Measurements from ENCODE around the gene SLC16A13. TPM values are rescaled to one million over a fixed set of nuclear protein-coding genes. Genes with fewer than 3 reads are reported as not detected.

The SLC16A13 gene
- total RNA-seq, 2 donors from 2014 or later: 11.7 to 19.1 TPM

DNA sequence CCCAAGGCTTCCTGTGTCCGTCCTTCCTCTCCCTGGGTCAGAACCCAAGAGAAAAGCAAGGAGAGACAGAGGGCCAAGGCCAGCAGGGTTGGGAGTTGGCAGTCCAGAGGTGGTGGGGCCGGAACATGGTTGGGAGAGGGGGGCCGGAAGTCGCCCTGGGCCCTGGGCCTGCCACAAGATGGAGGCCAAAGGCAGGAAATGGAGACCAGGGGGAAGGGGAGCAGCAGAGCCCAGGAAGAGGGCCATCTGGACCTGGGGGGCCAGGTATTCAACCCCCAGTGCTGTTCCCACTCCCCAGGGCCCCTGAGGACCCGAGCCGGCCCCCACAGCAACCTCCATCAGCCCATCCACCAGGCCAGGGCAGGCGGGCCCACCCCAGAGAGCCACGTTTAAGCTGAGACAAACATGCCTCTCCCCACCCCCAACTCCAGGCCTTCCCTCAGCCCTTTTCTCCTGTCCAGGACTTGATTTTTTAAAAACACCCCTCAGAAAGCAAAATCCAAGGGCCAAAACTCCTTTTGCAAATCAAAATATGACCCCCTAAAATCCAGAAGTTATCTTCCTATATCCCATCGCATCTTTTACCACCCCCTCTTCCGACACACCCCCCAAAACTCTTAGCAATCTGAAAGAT, 17.4 kb upstream of the SLC16A13 start:
- peaks cover 8% of the 10 kb centered on the region for H3K36me3 Mint-ChIP-seq
- peak overlapping the region; percentile 99 for H3K4me3 Mint-ChIP-seq
- peaks cover 72 to 74% of the 10 kb centered on the region in 2 donors for H3K4me1 Mint-ChIP-seq (ENCODE audit: low read depth in 2 of 2)
- ATAC-seq: no peak
- DNase-seq (ENCODE audit: low spot score): no peak
- no peaks in the 10 kb centered on the region for H3K27me3 Mint-ChIP-seq
- H3K27ac Mint-ChIP-seq: peak overlapping the region; percentile 98 to 99
- no peaks in the 10 kb centered on the region for H3K9me3 Mint-ChIP-seq

- DNase-seq (ENCODE audit: low spot score) (no peak), ATAC-seq (no peak)
- H3K27me3 Mint-ChIP-seq: no peaks in the 10 kb centered on the region
- no peaks in the 10 kb centered on the region for H3K9me3 Mint-ChIP-seq
- peaks cover 69 to 72% of the 10 kb centered on the region in 2 donors for H3K4me1 Mint-ChIP-seq (ENCODE audit: low read depth in 2 of 2)
- H3K4me3 Mint-ChIP-seq: no peak overlapping the region
- H3K36me3 Mint-ChIP-seq: peaks cover under 1% of the 10 kb centered on the region
- peak overlapping the region; percentile 65 to 99 for H3K27ac Mint-ChIP-seq
Observed at GRCh38 chr17:7019367-7019766, 16.4 kb upstream of the SLC16A13 start.

DNA sequence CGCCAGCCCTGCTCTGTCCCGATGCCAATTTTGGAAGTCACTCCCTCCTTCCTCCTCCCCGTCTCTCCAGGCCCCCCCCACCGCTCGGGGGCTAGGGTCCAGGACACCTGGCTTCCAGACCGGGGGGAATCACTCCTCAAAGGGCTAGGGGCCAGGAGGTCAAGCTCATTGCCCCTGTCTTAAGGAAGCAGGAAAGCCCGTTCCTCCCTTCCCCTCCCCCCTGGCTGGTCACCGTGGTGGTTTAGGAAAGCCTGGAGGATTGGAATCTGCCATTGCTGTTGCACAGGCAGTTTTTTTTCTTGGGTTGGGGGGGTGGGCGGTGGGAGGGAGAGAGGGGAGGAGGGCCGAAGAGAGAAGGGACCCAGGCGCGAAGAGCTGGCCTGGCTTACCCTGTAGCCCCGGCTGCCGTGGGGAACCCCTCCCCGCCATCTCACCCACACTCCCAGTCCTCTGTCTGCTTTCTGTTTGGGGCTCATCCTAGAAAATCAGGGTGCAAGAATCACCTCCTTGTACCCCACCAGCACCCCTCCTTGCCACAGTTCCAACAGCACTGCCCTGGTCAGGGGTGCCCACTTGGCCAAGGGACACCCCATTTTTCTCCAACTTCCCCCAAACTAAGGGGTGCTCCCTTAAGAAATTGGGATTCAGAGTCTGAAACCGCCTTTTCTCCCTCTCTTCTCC, 15.8 kb upstream of the SLC16A13 start:
- DNase-seq (ENCODE audit: low spot score): no peak
- H3K36me3 Mint-ChIP-seq: no peaks in the 10 kb centered on the region
- H3K27ac Mint-ChIP-seq: peak overlapping the region; percentile 65 to 74
- no peaks in the 10 kb centered on the region for H3K9me3 Mint-ChIP-seq
- H3K4me3 Mint-ChIP-seq: no peak overlapping the region
- ATAC-seq: no peak
- H3K4me1 Mint-ChIP-seq (ENCODE audit: low read depth in 2 of 2): peaks cover 68 to 71% of the 10 kb centered on the region in 2 donors
- no peaks in the 10 kb centered on the region for H3K27me3 Mint-ChIP-seq

DNA sequence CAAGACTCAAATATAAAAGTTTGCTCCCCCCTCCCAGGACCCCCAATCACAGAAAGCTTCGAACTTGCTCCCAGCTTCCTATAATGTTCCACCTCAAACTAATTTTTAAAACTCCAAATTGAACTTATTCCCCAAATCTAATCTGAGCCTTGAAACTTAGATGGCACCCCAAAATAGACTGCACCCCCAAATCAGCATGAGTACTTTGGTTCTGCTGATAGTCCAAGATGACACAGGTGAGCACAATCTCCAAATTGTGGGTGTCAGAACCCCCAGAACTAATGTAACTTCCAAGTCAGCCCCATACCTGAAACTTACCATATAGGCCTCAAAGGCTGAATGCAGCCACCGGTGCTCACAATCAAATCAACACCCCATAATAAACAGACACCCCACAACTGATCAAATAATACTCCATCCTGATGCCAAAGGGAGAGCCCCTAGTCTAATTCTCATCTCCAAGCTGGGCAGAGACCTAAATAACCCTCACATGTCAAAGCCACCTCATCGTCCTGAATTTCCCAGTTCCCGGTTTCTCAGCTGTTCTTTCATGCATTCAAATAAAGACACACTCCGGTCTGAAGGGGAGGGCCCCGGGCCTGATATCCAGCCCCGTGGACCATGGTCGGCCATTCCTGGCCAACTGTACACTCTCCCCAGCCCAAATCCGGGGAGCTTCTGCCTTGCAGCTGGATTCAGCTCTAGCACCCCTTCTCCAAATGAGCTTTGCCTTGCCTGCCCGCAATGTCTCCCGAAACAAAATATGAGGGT, 14.7 kb upstream of the SLC16A13 start:
- ATAC-seq: no peak
- H3K36me3 Mint-ChIP-seq: no peaks in the 10 kb centered on the region
- DNase-seq (ENCODE audit: low spot score): no peak
- H3K27ac Mint-ChIP-seq: peak overlapping the region; percentile 19 to 74
- no peaks in the 10 kb centered on the region for H3K27me3 Mint-ChIP-seq
- H3K4me1 Mint-ChIP-seq (ENCODE audit: low read depth in 2 of 2): peaks cover 57 to 63% of the 10 kb centered on the region in 2 donors
- H3K9me3 Mint-ChIP-seq: no peaks in the 10 kb centered on the region
- peak overlapping the region; percentile 80 for H3K4me3 Mint-ChIP-seq

DNA sequence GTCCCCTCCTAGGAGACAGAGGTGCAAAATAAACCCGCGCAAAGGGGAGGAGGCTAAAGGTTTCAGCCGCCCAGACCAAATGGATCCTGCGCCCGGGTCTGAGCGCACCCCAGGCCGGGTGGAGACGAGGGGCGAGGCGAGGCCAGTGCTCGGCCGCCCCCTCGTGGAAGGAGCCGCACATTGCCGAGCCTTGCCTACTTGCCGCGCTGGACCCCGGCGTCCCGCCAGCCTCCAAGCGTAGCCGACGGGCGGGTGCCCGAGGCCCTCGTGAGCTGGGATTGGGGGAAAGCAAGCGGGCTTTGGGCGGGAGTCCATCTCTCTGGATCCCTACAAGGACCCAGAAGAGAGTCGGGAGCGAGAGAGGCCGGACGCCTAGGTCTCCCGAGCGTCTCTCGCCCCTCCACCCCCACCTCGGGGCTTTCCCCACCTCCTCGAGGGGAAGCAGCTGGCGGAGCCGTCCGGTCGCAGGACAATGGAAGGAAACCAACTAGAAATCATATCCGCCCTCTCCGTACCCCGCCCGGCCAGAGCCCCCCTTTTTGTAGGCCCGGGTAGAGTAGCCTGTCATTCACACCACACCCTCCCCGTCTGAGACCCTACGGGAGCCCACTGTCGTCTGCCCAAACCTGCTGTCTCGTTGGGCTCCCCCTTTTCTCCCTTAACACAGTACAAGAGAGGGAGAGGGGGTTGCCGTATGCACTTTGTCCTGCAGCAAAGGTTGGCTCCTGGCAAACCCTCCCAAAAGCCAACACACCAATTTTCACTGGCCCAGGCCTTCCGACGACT, 13.6 kb upstream of the SLC16A13 start:
- Mint-ChIP-seq H3K36me3 (no peaks in the 10 kb centered on the region), H3K9me3 (no peaks in the 10 kb centered on the region), H3K27me3 (no peaks in the 10 kb centered on the region), H3K4me1 (ENCODE audit: low read depth in 2 of 2) (peaks cover 49 to 56% of the 10 kb centered on the region in 2 donors), H3K27ac (peak overlapping the region; percentile 74 to 90), H3K4me3 (peak overlapping the region; percentile 80)
- ATAC-seq (peak; percentile 80 to 84), DNase-seq (ENCODE audit: low spot score) (peak; percentile 87)

- H3K9me3 Mint-ChIP-seq: no peaks in the 10 kb centered on the region
- no peaks in the 10 kb centered on the region for H3K27me3 Mint-ChIP-seq
- DNase-seq (ENCODE audit: low spot score) (no peak), ATAC-seq (no peak)
- H3K4me3 Mint-ChIP-seq: peak within 1 kb of the TSS; percentile 80
- H3K36me3 Mint-ChIP-seq: no peaks in the 10 kb centered on the region
- H3K27ac Mint-ChIP-seq: peak within 1 kb of the TSS; percentile 74 to 90
- peaks cover 47 to 53% of the 10 kb centered on the region in 2 donors for H3K4me1 Mint-ChIP-seq (ENCODE audit: low read depth in 2 of 2)
Observed at GRCh38 chr17:7022781-7023571, 12.8 kb upstream of the SLC16A13 start, which contains the start of gene BCL6B. TSS of gene BCL6B (plus strand) at chr17:7023050. CDS start at chr17:7023672, 622 bp downstream.

- ATAC-seq: peak; percentile 89 to 94
- H3K4me1 Mint-ChIP-seq (ENCODE audit: low read depth in 2 of 2): peaks cover 49 to 55% of the 10 kb centered on the region in 2 donors
- H3K27me3 Mint-ChIP-seq: no peaks in the 10 kb centered on the region
- peak overlapping the region; percentile 74 to 90 for H3K27ac Mint-ChIP-seq
- H3K9me3 Mint-ChIP-seq: no peaks in the 10 kb centered on the region
- H3K36me3 Mint-ChIP-seq: no peaks in the 10 kb centered on the region
- peak; percentile 96 for DNase-seq (ENCODE audit: low spot score)
- H3K4me3 Mint-ChIP-seq: peak overlapping the region; percentile 80
Observed at GRCh38 chr17:7023576-7024401, 12.0 kb upstream of the SLC16A13 start.

- DNase-seq (ENCODE audit: low spot score): no peak
- Mint-ChIP-seq H3K27ac (peak overlapping the region in 1 of 2 donors; percentile 68), H3K4me3 (no peak overlapping the region), H3K4me1 (ENCODE audit: low read depth in 2 of 2) (peaks cover 51 to 58% of the 10 kb centered on the region in 2 donors), H3K27me3 (no peaks in the 10 kb centered on the region), H3K36me3 (no peaks in the 10 kb centered on the region), H3K9me3 (no peaks in the 10 kb centered on the region)
- no peak for ATAC-seq
Observed at GRCh38 chr17:7024402-7024785, 11.4 kb upstream of the SLC16A13 start.

- Mint-ChIP-seq H3K27ac (peak overlapping the region in 1 of 2 donors; percentile 68), H3K36me3 (no peaks in the 10 kb centered on the region), H3K4me1 (ENCODE audit: low read depth in 2 of 2) (peaks cover 58 to 62% of the 10 kb centered on the region in 2 donors)
Observed at GRCh38 chr17:7025245-7025644, 10.6 kb upstream of the SLC16A13 start.

DNA sequence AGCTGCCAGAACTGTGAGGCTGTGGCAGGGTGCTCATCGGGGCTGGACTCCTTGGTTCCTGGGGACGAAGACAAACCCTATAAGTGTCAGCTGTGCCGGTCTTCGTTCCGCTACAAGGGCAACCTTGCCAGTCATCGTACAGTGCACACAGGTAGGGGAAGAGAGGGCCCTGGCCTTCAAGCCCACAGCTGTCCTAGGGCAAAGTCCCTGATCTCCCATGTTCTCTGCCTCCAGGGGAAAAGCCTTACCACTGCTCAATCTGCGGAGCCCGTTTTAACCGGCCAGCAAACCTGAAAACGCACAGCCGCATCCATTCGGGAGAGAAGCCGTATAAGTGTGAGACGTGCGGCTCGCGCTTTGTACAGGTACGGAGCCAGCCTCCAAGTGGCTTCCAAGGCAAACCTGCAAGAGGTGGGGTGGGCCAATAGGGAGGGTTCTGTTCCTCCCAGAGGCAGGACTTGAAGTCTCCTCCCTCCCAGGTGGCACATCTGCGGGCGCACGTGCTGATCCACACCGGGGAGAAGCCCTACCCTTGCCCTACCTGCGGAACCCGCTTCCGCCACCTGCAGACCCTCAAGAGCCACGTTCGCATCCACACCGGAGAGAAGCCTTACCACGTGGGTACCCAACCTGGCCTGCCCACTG, 9.2 kb upstream of the SLC16A13 start:
- DNase-seq (ENCODE audit: low spot score) (no peak), ATAC-seq (no peak)
- Mint-ChIP-seq H3K36me3 (no peaks in the 10 kb centered on the region), H3K9me3 (no peaks in the 10 kb centered on the region), H3K4me3 (no peak overlapping the region), H3K27me3 (no peaks in the 10 kb centered on the region), H3K4me1 (ENCODE audit: low read depth in 2 of 2) (peaks cover 52 to 56% of the 10 kb centered on the region in 2 donors), H3K27ac (peak overlapping the region in 1 of 2 donors; percentile 62)

More at GRCh38 chr17:7025245-7025644, 10.6 kb upstream of the SLC16A13 start:
- H3K9me3 Mint-ChIP-seq: no peaks in the 10 kb centered on the region
- ATAC-seq: no peak
- H3K4me3 Mint-ChIP-seq: no peak overlapping the region
- no peaks in the 10 kb centered on the region for H3K27me3 Mint-ChIP-seq
- DNase-seq (ENCODE audit: low spot score): no peak

DNA sequence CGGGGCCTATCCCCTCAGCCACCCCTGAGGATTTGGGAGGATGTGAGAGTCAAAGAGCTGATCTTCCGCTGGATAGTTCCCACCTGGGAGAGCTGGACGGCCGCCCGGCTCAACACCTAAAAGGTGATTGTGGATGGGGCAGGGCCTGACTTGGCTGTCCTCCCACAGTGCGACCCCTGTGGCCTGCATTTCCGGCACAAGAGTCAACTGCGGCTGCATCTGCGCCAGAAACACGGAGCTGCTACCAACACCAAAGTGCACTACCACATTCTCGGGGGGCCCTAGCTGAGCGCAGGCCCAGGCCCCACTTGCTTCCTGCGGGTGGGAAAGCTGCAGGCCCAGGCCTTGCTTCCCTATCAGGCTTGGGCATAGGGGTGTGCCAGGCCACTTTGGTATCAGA, 8.5 kb upstream of the SLC16A13 start:
- ATAC-seq (no peak), DNase-seq (ENCODE audit: low spot score) (no peak)
- no peak overlapping the region for H3K4me3 Mint-ChIP-seq
- peaks cover 54 to 56% of the 10 kb centered on the region in 2 donors for H3K4me1 Mint-ChIP-seq (ENCODE audit: low read depth in 2 of 2)
- H3K27me3 Mint-ChIP-seq: no peaks in the 10 kb centered on the region
- peak overlapping the region in 1 of 2 donors; percentile 57 for H3K27ac Mint-ChIP-seq
- H3K9me3 Mint-ChIP-seq: no peaks in the 10 kb centered on the region
- H3K36me3 Mint-ChIP-seq: no peaks in the 10 kb centered on the region

- Mint-ChIP-seq H3K27ac (peak overlapping the region; percentile 40 to 70), H3K9me3 (no peaks in the 10 kb centered on the region), H3K27me3 (no peaks in the 10 kb centered on the region), H3K4me1 (ENCODE audit: low read depth in 2 of 2) (peaks cover 50 to 53% of the 10 kb centered on the region in 2 donors), H3K4me3 (no peak overlapping the region), H3K36me3 (no peaks in the 10 kb centered on the region)
- no peak for ATAC-seq
- no peak for DNase-seq (ENCODE audit: low spot score)
Observed at GRCh38 chr17:7029096-7029495, 6.7 kb upstream of the SLC16A13 start.

Data from natural killer cell treated with Interleukin-12 subunit alpha and Interleukin-12 subunit beta and Interleukin-15 and Interleukin-18, amount 100 ng/mL, for 72 hours (primary cell).